ENCODE data around the gene TMEM135.

TMEM135 gene

DNA sequence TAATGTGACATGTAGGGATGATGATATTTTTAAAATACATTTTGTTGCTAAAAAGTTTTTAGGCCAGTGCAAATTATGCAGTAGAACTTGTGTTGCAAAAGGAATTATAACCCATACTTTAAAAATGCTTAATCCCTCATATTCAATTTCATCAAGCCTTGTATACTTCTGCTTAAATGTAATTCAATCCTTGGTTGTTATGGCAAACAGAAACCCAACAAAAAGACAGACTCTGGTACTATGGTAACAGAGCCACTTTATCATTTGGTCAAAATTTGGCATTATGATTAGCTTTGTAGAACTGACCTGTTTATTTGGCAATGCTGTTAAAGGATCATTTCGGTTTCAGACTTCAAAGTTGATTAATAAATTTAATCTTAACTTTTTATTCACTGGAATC lies 284.8 kb downstream of the TMEM135 start:
- DNase-seq (ENCODE audit: low read depth), result no peak
- TF ChIP-seq, protein P1, sequence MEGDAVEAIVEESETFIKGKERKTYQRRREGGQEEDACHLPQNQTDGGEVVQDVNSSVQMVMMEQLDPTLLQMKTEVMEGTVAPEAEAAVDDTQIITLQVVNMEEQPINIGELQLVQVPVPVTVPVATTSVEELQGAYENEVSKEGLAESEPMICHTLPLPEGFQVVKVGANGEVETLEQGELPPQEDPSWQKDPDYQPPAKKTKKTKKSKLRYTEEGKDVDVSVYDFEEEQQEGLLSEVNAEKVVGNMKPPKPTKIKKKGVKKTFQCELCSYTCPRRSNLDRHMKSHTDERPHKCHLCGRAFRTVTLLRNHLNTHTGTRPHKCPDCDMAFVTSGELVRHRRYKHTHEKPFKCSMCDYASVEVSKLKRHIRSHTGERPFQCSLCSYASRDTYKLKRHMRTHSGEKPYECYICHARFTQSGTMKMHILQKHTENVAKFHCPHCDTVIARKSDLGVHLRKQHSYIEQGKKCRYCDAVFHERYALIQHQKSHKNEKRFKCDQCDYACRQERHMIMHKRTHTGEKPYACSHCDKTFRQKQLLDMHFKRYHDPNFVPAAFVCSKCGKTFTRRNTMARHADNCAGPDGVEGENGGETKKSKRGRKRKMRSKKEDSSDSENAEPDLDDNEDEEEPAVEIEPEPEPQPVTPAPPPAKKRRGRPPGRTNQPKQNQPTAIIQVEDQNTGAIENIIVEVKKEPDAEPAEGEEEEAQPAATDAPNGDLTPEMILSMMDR (IDR thresholded peaks at IDR 0.05; ENCODE audit: control insufficient read depth, extremely low read depth, insufficient read depth), result no peak

DNA sequence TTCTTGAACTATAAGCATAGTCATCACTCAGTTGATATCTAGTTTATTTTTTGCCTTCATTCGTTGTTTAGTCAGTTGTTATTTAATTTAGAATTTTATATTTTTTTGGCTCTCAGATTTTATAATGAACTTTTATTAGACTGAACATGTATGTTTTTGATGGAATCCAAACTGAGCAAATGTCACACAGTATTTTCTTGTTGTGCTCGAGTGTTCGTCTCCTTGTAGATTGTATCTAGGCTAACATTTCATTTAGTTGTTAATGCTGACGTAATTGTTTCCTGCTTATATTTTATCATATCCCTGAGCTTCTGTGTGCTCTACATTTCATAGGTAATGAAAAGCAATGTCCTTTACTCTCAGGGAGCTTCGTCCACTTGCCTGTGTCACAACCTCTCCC lies 286.2 kb downstream of the TMEM135 start:
- TF ChIP-seq, protein P1 (IDR thresholded peaks at IDR 0.05; ENCODE audit: control insufficient read depth, extremely low read depth, insufficient read depth), result no peak

More for the DNA sequence above, 284.8 kb downstream of the TMEM135 start:
- H3K4me3 ChIP-seq (ENCODE audit: low read depth, low read length), result no peak overlapping the region

DNA sequence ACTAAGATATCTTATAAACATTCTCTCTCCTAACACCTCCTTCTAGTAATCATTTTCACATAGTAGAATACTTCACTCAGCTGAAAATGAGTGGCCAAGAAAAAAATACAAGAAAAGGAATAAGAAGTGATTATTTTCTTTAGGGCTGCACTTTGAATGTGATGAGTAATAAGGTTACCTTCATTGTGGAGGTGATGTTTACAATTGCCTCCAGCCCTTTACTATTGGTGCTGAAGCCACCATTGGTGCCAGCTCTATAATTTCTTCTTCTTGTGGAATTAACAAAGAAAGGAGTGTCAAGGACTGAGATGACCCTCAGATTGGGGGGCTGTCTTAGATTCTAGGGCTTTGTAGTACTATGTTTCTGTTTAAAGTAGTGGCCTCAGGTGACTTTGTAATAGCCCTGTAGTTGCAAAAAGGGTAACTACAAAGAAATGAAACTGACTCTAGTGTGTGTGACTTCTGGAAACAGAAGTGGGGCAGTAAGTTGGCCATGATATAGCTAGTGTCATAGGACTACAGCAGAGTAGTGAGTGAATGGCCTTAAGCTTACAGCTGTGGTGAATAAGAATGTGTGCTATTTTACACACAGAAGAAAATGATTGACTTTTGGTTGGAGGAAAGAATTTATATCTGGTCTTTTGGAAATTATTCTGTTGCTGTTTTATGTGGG lies 287.2 kb downstream of the TMEM135 start:
- DNase-seq (ENCODE audit: low read depth), result no peak
- TF ChIP-seq, protein P1 (IDR thresholded peaks at IDR 0.05; ENCODE audit: control insufficient read depth, extremely low read depth, insufficient read depth), result no peak
- H3K4me3 ChIP-seq (ENCODE audit: low read depth, low read length), result no peak overlapping the region

More for the DNA sequence above, 286.2 kb downstream of the TMEM135 start:
- no peak overlapping the region for H3K4me3 ChIP-seq (ENCODE audit: low read depth, low read length)
- no peak for DNase-seq (ENCODE audit: low read depth)

DNA sequence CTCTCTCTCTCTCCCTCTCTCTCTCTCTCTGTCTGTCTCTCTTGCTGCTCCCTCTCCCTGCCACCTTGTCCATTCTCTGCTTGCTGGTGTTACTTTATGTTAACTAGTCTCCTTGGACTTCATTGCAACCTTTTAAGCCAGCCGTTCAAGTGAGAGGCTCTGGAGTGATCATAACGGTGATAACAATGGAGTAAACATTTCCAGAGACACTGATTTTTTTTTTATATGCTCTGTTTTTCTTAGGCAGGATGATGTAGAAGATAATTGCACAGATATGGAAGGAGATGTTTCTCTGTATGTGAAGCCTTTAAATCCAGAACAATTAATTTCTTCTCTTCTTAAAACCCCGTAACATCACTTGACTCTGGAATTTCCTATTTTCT lies 287.7 kb downstream of the TMEM135 start:
- H3K4me3 ChIP-seq (ENCODE audit: low read depth, low read length), result no peak overlapping the region
- DNase-seq (ENCODE audit: low read depth), result no peak
- TF ChIP-seq, protein P1 (IDR thresholded peaks at IDR 0.05; ENCODE audit: control insufficient read depth, extremely low read depth, insufficient read depth), result no peak

DNA sequence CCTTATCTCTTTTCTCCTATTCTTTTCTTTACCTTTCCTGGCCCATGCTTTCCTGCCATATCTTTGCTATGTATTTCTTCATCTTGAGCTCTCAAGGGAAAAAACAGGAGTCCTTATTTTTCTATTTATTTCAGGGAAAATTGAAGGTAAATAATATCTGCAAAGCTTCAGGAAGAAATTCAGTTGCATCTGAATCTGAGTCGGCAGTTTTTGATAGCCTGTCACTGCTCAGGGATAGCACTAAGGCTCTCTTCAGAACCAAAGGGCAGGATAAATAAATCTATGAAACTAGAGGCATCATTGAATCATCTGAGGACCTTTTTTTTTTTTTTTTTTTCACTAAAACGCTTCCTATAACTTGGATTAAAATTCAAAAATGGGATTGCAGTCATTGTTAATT lies 288.9 kb downstream of the TMEM135 start:
- no peak overlapping the region for H3K4me3 ChIP-seq (ENCODE audit: low read depth, low read length)
- no peak for DNase-seq (ENCODE audit: low read depth)
- TF ChIP-seq, protein P1 (IDR thresholded peaks at IDR 0.05; ENCODE audit: control insufficient read depth, extremely low read depth, insufficient read depth), result no peak

DNA sequence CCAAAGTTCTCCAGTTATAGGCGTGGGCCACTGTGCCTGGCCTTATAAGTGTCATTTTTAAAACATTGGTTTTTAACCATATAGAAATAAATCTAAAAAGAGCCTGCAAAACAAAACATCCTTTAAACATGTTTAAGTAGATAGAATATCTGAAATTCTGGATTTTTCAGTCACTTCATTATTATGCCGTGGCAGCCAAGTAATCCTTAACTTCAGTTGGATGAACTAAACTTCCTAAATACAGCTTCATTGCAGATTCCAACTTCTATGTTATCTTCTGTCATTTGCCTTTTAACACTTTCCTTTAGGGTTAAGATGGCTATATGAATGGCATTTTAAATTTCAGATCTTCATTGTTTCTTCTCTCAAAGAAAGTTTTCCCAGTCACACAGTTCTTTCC lies 291.4 kb downstream of the TMEM135 start:
- no peak for DNase-seq (ENCODE audit: low read depth)
- H3K4me3 ChIP-seq (ENCODE audit: low read depth, low read length), result no peak overlapping the region
- TF ChIP-seq, protein P1 (IDR thresholded peaks at IDR 0.05; ENCODE audit: control insufficient read depth, extremely low read depth, insufficient read depth), result no peak

DNA sequence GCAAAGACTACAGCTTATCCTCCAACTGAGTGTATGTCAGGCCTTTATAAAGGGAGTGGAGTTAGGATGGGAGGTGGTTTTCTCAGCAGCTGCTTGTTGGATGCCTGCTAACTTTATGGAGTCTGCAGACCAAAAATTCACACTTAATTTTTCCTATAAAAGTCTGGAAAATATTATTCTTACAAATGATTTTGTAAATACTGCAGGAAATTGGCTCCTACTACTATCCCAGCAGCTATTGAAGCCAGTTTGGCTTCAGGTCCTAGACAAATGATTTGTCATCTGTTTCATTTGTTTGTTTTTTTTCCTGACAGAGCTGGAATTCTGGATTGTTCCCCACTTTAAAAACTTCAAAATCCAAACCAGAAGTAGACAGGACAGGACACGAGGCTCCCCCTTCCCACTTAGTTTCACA lies 292.5 kb downstream of the TMEM135 start:
- no peak overlapping the region for H3K4me3 ChIP-seq (ENCODE audit: low read depth, low read length)
- TF ChIP-seq, protein P1 (IDR thresholded peaks at IDR 0.05; ENCODE audit: control insufficient read depth, extremely low read depth, insufficient read depth), result no peak
- no peak for DNase-seq (ENCODE audit: low read depth)
